SH-SY5Y (cell line): ENCODE measurements around the gene HMGXB4.

Experiments
- GATA2 ChIP-seq: IDR thresholded peaks from 2 replicates; pipeline ENCODE4 v1.6.1; 2011; ENCODE audit warnings: mild to moderate bottlenecking, low read depth, low read length
- GATA3 ChIP-seq: IDR thresholded peaks from 2 replicates; pipeline ENCODE4 v1.6.1; 2011; ENCODE audit warnings: low read depth, mild to moderate bottlenecking, low read length, moderate library complexity

- TF ChIP-seq GATA3: no peak
- no peak for TF ChIP-seq GATA2
Measured at GRCh38 chr22:35212009-35212408, 45.3 kb upstream of the HMGXB4 start.
